Hepatocyte (in vitro differentiated cells): Measurements from ENCODE around the gene PCDHAC2. TPM values are rescaled to one million over a fixed set of nuclear protein-coding genes. Genes with fewer than 3 reads are reported as not detected.

Experiments used
- DNase-seq: peaks from one replicate; pipeline ENCODE4 v3.0.0-alpha.2; 2016; ENCODE audit warnings: low spot score
- H2AFZ ChIP-seq: fragments of 200-600 bp; sonication (generic); 2 replicates; pipeline ENCODE4 v1.6.0; 2016; ENCODE audit warnings: antibody characterized with exemption, mild to moderate bottlenecking
- H3K27ac ChIP-seq: fragments of 200-600 bp; sonication (generic); 2 replicates; pipeline ENCODE4 v1.5.1; 2016; ENCODE audit warnings: mild to moderate bottlenecking
- H3K27me3 ChIP-seq: fragments of 200-600 bp; sonication (generic); 2 replicates; pipeline ENCODE4 v1.6.1; 2016
- H3K36me3 ChIP-seq: fragments of 200-600 bp; sonication (generic); replicated peaks from 2 replicates; pipeline ENCODE4 v1.5.1; 2016; ENCODE audit warnings: low read depth; ENCODE audit not compliant: insufficient read depth
- H3K4me1 ChIP-seq: fragments of 200-600 bp; sonication (generic); 2 replicates; pipeline ENCODE4 v1.5.1; 2016; ENCODE audit warnings: mild to moderate bottlenecking, moderate library complexity; ENCODE audit not compliant: insufficient read depth
- H3K4me2 ChIP-seq: fragments of 200-600 bp; sonication (generic); 2 replicates; pipeline ENCODE4 v1.6.0; 2016
- H3K4me3 ChIP-seq: fragments of 200-600 bp; sonication (generic); 2 replicates; pipeline ENCODE4 v1.5.1; 2016; ENCODE audit warnings: mild to moderate bottlenecking
- H3K79me2 ChIP-seq: fragments of 200-600 bp; sonication (generic); 2 replicates; pipeline ENCODE4 v1.6.0; 2017; ENCODE audit warnings: mild to moderate bottlenecking
- H3K9me2 ChIP-seq: fragments of 200-600 bp; sonication (generic); replicated peaks from 2 replicates; pipeline ENCODE4 v1.6.0; 2017; ENCODE audit warnings: mild to moderate bottlenecking; ENCODE audit not compliant: insufficient read depth
- H3K9me3 ChIP-seq: fragments of 200-600 bp; sonication (generic); 2 replicates; pipeline ENCODE4 v1.5.1; 2016; ENCODE audit warnings: low read depth, mild to moderate bottlenecking
- H4K20me1 ChIP-seq: fragments of 200-600 bp; sonication (generic); 2 replicates; pipeline ENCODE4 v1.6.0; 2016; ENCODE audit warnings: mild to moderate bottlenecking; ENCODE audit not compliant: insufficient read depth, poor library complexity, severe bottlenecking
- EZH2 ChIP-seq: fragments of 200-600 bp; sonication (generic); IDR thresholded peaks from 2 replicates; pipeline ENCODE4 v1.6.1; 2016; ENCODE audit warnings: antibody characterized with exemption, mild to moderate bottlenecking, borderline replicate concordance
- EZH2phosphoT487 ChIP-seq: fragments of 200-600 bp; sonication (generic); IDR thresholded peaks from one replicate; pipeline ENCODE4 v1.6.1; 2018; ENCODE audit warnings: antibody characterized with exemption, mild to moderate bottlenecking, low read depth, moderate library complexity; ENCODE audit not compliant: unreplicated experiment, severe bottlenecking
- WGBS: methylation state at CpG from one replicate; pipeline ENCODE4 v1.1.6; 2016; ENCODE audit warnings: low lambda C conversion rate; ENCODE audit errors: missing lambda C conversion rate; 5-methylcytosine and 5-hydroxymethylcytosine counted together
- polyA plus RNA-seq: library from polyadenylated mRNA; unstranded; fragments of >200 nt; fragmentation: Nextera tagmentation; extraction: Ambion mirVana; gene quantifications from 2 replicates; pipeline ENCODE4 v1.2.1, GENCODE V29; 2016
- total RNA-seq: library from RNA; depleted of rRNA; stranded (reverse); fragments of >200 nt; gene quantifications from 2 replicates; pipeline ENCODE4 v1.2.3, GENCODE V29; 2014
- TF ChIP-seq, protein P1 (sequence below): fragments of 200-600 bp; sonication (generic); IDR thresholded peaks from 2 replicates; pipeline ENCODE4 v1.5.1; 2016; ENCODE audit warnings: antibody characterized with exemption, mild to moderate bottlenecking; ENCODE audit not compliant: poor library complexity

The PCDHAC2 gene, protein sequence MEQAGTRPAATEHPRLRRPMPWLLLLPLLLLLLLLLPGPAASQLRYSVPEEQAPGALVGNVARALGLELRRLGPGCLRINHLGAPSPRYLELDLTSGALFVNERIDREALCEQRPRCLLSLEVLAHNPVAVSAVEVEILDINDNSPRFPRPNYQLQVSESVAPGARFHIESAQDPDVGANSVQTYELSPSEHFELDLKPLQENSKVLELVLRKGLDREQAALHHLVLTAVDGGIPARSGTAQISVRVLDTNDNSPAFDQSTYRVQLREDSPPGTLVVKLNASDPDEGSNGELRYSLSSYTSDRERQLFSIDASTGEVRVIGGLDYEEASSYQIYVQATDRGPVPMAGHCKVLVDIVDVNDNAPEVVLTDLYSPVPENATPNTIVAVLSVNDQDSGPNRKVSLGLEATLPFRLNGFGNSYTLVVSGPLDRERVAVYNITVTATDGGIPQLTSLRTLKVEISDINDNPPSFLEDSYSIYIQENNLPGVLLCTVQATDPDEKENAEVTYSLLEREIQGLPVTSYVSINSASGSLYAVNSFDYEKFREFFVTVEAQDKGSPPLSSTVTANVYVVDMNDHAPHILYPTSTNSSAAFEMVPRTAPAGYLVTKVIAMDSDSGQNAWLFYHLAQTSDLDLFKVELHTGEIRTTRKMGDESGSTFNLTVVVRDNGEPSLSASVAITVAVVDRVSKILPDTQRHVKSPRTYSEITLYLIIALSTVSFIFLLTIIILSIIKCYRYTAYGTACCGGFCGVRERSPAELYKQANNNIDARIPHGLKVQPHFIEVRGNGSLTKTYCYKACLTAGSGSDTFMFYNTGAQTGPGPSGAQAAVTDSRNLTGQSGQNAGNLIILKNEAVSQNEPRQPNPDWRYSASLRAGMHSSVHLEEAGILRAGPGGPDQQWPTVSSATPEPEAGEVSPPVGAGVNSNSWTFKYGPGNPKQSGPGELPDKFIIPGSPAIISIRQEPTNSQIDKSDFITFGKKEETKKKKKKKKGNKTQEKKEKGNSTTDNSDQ
- total RNA-seq (6.8 and 11.3 TPM in 2 replicates), polyA plus RNA-seq (5.4 and 6.4 TPM in 2 replicates)

DNA sequence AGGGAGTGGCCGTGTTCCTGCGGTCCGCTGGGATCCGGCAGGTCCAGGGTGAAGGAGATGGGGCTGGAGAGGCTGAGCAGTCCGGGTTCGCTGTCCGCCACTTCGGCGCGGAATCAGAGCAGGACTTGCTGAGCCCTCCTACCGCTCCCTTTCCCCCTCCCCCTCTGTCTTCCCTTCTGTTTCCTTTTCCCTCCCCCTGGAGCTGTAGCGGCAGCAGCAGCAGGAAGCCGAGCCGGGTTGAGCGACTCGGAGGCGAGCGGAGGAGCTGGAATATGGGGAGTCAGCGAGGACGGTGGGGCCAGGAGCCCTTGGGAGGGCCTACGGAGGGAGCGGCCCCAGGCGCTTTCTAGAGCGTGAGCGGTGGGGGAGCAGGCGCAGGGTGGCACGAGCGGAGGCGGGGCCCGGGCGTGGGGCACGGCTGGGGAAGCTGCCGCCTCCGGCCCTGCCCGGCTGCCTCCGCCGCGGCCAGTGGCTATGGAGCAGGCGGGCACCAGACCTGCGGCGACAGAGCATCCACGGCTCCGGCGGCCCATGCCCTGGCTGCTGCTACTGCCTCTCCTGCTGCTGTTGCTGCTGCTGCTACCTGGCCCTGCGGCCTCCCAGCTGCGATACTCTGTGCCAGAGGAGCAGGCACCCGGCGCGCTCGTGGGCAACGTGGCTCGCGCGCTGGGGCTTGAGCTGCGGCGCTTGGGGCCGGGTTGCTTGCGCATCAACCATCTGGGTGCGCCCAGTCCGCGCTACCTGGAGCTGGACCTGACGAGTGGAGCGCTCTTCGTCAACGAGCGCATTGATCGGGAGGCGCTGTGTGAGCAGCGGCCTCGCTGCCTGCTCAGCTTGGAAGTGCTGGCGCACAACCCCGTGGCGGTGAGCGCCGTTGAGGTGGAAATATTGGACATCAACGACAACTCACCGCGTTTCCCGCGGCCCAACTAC, at the start of gene PCDHAC2:
PCDHAC2 (plus strand) TSS at position 184 of the 933 bp plus-strand sequence; CDS start at position 475, 291 bp downstream.
- peak within 1 kb of the TSS; percentile 95 for H3K4me3 ChIP-seq
- no peaks in the 10 kb centered on the region for H3K36me3 ChIP-seq
- H3K4me2 ChIP-seq, result peak within 1 kb of the TSS; percentile 98
- peak; percentile 82 for DNase-seq
- H4K20me1 ChIP-seq, result peaks cover 13% of the 10 kb centered on the region
- no peaks in the 10 kb centered on the region for H3K9me2 ChIP-seq
- peaks cover 5% of the 10 kb centered on the region for H3K4me1 ChIP-seq
- TF ChIP-seq, protein P1, sequence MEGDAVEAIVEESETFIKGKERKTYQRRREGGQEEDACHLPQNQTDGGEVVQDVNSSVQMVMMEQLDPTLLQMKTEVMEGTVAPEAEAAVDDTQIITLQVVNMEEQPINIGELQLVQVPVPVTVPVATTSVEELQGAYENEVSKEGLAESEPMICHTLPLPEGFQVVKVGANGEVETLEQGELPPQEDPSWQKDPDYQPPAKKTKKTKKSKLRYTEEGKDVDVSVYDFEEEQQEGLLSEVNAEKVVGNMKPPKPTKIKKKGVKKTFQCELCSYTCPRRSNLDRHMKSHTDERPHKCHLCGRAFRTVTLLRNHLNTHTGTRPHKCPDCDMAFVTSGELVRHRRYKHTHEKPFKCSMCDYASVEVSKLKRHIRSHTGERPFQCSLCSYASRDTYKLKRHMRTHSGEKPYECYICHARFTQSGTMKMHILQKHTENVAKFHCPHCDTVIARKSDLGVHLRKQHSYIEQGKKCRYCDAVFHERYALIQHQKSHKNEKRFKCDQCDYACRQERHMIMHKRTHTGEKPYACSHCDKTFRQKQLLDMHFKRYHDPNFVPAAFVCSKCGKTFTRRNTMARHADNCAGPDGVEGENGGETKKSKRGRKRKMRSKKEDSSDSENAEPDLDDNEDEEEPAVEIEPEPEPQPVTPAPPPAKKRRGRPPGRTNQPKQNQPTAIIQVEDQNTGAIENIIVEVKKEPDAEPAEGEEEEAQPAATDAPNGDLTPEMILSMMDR, result no peak
- TF ChIP-seq EZH2 (no peak), EZH2phosphoT487 (no peak)
- peaks cover 9% of the 10 kb centered on the region for H3K79me2 ChIP-seq
- WGBS, result under 1% methylated on average over 59 of the region's 80 CpGs
- peaks cover 4% of the 10 kb centered on the region for H3K27me3 ChIP-seq
- peak within 1 kb of the TSS; percentile 52 for H2AFZ ChIP-seq
- peak within 1 kb of the TSS; percentile 80 for H3K27ac ChIP-seq
- H3K9me3 ChIP-seq, result no peaks in the 10 kb centered on the region

DNA sequence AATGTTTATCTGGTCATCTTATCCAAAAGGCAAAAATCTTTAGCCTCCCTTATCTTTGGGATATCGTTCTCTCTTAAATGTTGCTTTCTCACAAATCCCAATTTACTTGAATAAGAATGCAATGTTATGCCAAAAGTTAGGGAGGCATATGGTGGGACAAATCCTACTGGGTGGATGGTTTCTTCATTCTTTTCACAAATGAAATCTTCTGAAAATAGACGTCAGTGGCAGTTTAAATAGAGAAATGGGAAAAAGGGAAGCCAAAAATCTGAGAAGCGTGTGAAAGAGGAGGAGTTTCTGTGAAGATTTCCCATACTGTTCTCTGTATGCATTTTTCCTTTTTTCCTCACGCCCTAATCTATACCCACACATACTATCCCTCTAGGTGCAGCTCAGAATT, 42.7 kb upstream of the PCDHAC2 start:
- Histone ChIP-seq H2AFZ (no peak overlapping the region), H3K4me1 (peaks cover 7% of the 10 kb centered on the region), H3K4me3 (no peak overlapping the region), H3K9me2 (no peaks in the 10 kb centered on the region), H3K27me3 (no peaks in the 10 kb centered on the region), H3K27ac (no peak overlapping the region), H3K4me2 (no peak overlapping the region), H4K20me1 (peaks cover 13% of the 10 kb centered on the region), H3K36me3 (no peaks in the 10 kb centered on the region), H3K79me2 (peaks cover 6% of the 10 kb centered on the region), H3K9me3 (no peaks in the 10 kb centered on the region)
- WGBS, result 88% methylated on average over 4 of the region's 4 CpGs
- TF ChIP-seq, protein P1, result no peak
- TF ChIP-seq EZH2 (no peak), EZH2phosphoT487 (no peak)
- no peak for DNase-seq

DNA sequence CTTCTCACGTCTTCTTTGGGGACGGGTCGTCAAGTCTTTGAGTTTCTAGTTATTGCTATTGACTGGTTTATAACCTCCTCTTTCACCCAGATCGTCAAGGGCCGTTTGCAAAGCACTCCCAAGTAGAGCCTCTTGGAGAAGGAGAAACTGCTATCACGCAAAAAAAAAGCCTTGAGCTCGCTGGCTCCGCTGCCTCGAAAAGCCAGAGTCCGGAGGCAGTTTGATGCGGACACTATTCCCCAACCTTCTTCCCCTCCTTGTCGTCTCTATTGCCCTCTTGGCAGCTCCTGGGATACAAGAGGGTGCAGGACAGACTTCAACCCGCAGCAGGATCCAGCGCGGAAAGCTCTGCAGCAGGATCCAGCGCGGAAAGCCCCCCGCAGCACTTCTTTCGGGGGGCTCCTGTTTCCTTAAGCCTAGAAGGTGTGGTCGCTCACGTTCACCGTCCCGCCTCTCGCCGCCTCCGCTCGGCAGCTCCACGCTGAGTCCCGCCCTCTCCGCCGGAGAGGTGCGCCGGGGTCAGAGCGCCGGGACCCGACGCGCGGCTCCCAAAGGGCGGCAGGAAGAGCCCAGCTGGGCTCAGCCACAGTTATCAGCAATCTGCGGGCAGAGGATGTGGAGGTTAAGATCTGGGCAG, 40.4 kb upstream of the PCDHAC2 start, which contains the start of gene PCDHAC1:
PCDHAC1 (plus strand) TSS at position 494 of the 637 bp plus-strand sequence. CDS start 594 bp downstream, outside the sequence.
- peaks cover 9% of the 10 kb centered on the region for H4K20me1 ChIP-seq
- peak within 1 kb of the TSS; percentile 64 for H3K27ac ChIP-seq
- peaks cover 5% of the 10 kb centered on the region for H3K79me2 ChIP-seq
- H3K4me3 ChIP-seq, result peak within 1 kb of the TSS; percentile 57
- no peaks in the 10 kb centered on the region for H3K9me3 ChIP-seq
- no peaks in the 10 kb centered on the region for H3K36me3 ChIP-seq
- 3% methylated on average over 41 of the region's 41 CpGs for WGBS
- no peaks in the 10 kb centered on the region for H3K27me3 ChIP-seq
- DNase-seq, result no peak
- H3K4me1 ChIP-seq, result peaks cover 7% of the 10 kb centered on the region
- peak within 1 kb of the TSS; percentile 95 for H3K4me2 ChIP-seq
- no peaks in the 10 kb centered on the region for H3K9me2 ChIP-seq
- TF ChIP-seq, protein P1, result no peak
- TF ChIP-seq EZH2phosphoT487 (no peak), EZH2 (no peak)
- H2AFZ ChIP-seq, result peak within 1 kb of the TSS; percentile 59
